Fibroblast of skin of abdomen (primary cell): Measurements from ENCODE around the gene TPBG. TPM values are rescaled to one million over a fixed set of nuclear protein-coding genes. Genes with fewer than 3 reads are reported as not detected.

ENCODE experiments used
- DNase-seq: peaks from one replicate; pipeline ENCODE4 v3.0.0-alpha.2; 2013
- polyA plus RNA-seq, 2 experiments: library from polyadenylated mRNA; unstranded; fragments of 120-200 nt; gene quantifications; one replicate each; pipeline ENCODE4 v1.2.1, GENCODE V29; 2013; ENCODE audit not compliant: insufficient read length in 2 of 2

Gene TPBG
- 69.8 TPM for polyA plus RNA-seq (2013, experiment 1 of 2; ENCODE audit: insufficient read length)
- polyA plus RNA-seq (2013, experiment 2 of 2; ENCODE audit: insufficient read length): 70.4 TPM

GRCh38 chr6:82363428-82364086, at the start of gene TPBG:
Gene TPBG (plus strand): TSS chr6:82363817. CDS start chr6:82364962, 1,145 bp downstream.
- DNase-seq: peak; percentile 90

- DNase-seq: no peak
Measured at GRCh38 chr6:82322386-82322785, 41.2 kb upstream of the TPBG start.

GRCh38 chr6:82329766-82330165, 33.9 kb upstream of the TPBG start:
- no peak for DNase-seq

GRCh38 chr6:82330171-82330804, 33.3 kb upstream of the TPBG start:
- no peak for DNase-seq

GRCh38 chr6:82331031-82331773, 32.4 kb upstream of the TPBG start:
- peak; percentile 60 for DNase-seq

- no peak for DNase-seq
Measured at GRCh38 chr6:82333781-82334180, 29.8 kb upstream of the TPBG start.

GRCh38 chr6:82337688-82338257, 25.8 kb upstream of the TPBG start:
- no peak for DNase-seq

GRCh38 chr6:82348130-82348529, 15.5 kb upstream of the TPBG start:
- no peak for DNase-seq

- DNase-seq: no peak
Measured at GRCh38 chr6:82353848-82354247, 9.8 kb upstream of the TPBG start.

- no peak for DNase-seq
Measured at GRCh38 chr6:82360552-82360951, 3.1 kb upstream of the TPBG start.

GRCh38 chr6:82361631-82362030, 2.0 kb upstream of the TPBG start:
- DNase-seq: no peak

- peak; percentile 22 for DNase-seq
Measured at GRCh38 chr6:82362144-82362543, 1.5 kb upstream of the TPBG start.

GRCh38 chr6:82362878-82363427, 664 bp upstream of the TPBG start:
- DNase-seq: peak; percentile 99

GRCh38 chr6:82364087-82365015, 734 bp downstream of the TPBG start:
- peak; percentile 76 for DNase-seq

- DNase-seq: peak; percentile 17
Measured at GRCh38 chr6:82365016-82365795, 1.6 kb downstream of the TPBG start.

- no peak for DNase-seq
Measured at GRCh38 chr6:82367704-82368103, 4.1 kb downstream of the TPBG start.

- no peak for DNase-seq
Measured at GRCh38 chr6:82370788-82371187, 7.2 kb downstream of the TPBG start.

- DNase-seq: peak; percentile 89
Measured at GRCh38 chr6:82371799-82372546, 8.4 kb downstream of the TPBG start.

GRCh38 chr6:82372656-82373055, 9.0 kb downstream of the TPBG start:
- peak; percentile 54 for DNase-seq

- DNase-seq: no peak
Measured at GRCh38 chr6:82374516-82374915, 10.9 kb downstream of the TPBG start.
